ENCODE data around the gene CACNA2D1. TPM values are rescaled to one million over a fixed set of nuclear protein-coding genes. Genes with fewer than 3 reads are reported as not detected.

The CACNA2D1 gene
- total RNA-seq, 3 donors from 2014 or later (not counting 1 experiment from before 2014, with no cell fraction given), result not detected

GRCh38 chr7:82053453-82054032 lies 390.0 kb downstream of the CACNA2D1 start:
- Mint-ChIP-seq H3K4me1 (no peaks in the 10 kb centered on the region), H3K36me3 (no peaks in the 10 kb centered on the region), H3K9me3 (peaks cover 0 to 2% of the 10 kb centered on the region in 2 donors), H3K27me3 (ENCODE audit: low read depth in 2 of 2) (no peaks in the 10 kb centered on the region), H3K4me3 (no peak overlapping the region), H3K27ac (no peak overlapping the region)
- H3K36me3 ChIP-seq (ENCODE audit: control insufficient read depth, insufficient read depth, low read length), result no peaks in the 10 kb centered on the region
- no peak overlapping the region for H3K27ac ChIP-seq (ENCODE audit: low read length)
- no peak for ATAC-seq
- 95% methylated on average over 2 of the region's 3 CpGs for WGBS (ENCODE audit: insufficient coverage)
- no peaks in the 10 kb centered on the region for H3K9me3 ChIP-seq (ENCODE audit: control insufficient read depth, insufficient read depth, low read length)
- H3K4me1 ChIP-seq (ENCODE audit: control insufficient read depth, insufficient read depth, low read length), result no peaks in the 10 kb centered on the region
- no peak overlapping the region for H3K4me3 ChIP-seq (ENCODE audit: low read length)
- intact Hi-C loops (cut with micrococcal nuclease), result no loop called here
- DNase-seq, result no peak
- no peak for TF ChIP-seq CTCF (IDR thresholded peaks at IDR 0.05)
- no peaks in the 10 kb centered on the region for H3K27me3 ChIP-seq (ENCODE audit: control insufficient read depth, insufficient read depth, low read length)

GRCh38 chr7:82051601-82052000 lies 392.0 kb downstream of the CACNA2D1 start:
- Mint-ChIP-seq H3K4me1 (no peaks in the 10 kb centered on the region), H3K36me3 (no peaks in the 10 kb centered on the region), H3K27ac (no peak overlapping the region), H3K4me3 (no peak overlapping the region), H3K9me3 (peaks cover 2% of the 10 kb centered on the region in 2 donors), H3K27me3 (ENCODE audit: low read depth in 2 of 2) (no peaks in the 10 kb centered on the region)
- DNase-seq (no peak), ATAC-seq (no peak)
- Histone ChIP-seq H3K9me3 (ENCODE audit: control insufficient read depth, insufficient read depth, low read length) (no peaks in the 10 kb centered on the region), H3K4me1 (ENCODE audit: control insufficient read depth, insufficient read depth, low read length) (no peaks in the 10 kb centered on the region), H3K36me3 (ENCODE audit: control insufficient read depth, insufficient read depth, low read length) (no peaks in the 10 kb centered on the region), H3K27me3 (ENCODE audit: control insufficient read depth, insufficient read depth, low read length) (no peaks in the 10 kb centered on the region), H3K4me3 (ENCODE audit: low read length) (no peak overlapping the region), H3K27ac (ENCODE audit: low read length) (no peak overlapping the region)
- 93% methylated on average over 1 of the region's 2 CpGs for WGBS (ENCODE audit: insufficient coverage)
- TF ChIP-seq CTCF (IDR thresholded peaks at IDR 0.05), result no peak
- intact Hi-C loops (cut with micrococcal nuclease), result no loop called here

- Histone ChIP-seq H3K9me3 (ENCODE audit: control insufficient read depth, insufficient read depth, low read length) (no peaks in the 10 kb centered on the region), H3K27me3 (ENCODE audit: control insufficient read depth, insufficient read depth, low read length) (no peaks in the 10 kb centered on the region), H3K4me3 (ENCODE audit: low read length) (no peak overlapping the region), H3K4me1 (ENCODE audit: control insufficient read depth, insufficient read depth, low read length) (no peaks in the 10 kb centered on the region), H3K27ac (ENCODE audit: low read length) (no peak overlapping the region), H3K36me3 (ENCODE audit: control insufficient read depth, insufficient read depth, low read length) (no peaks in the 10 kb centered on the region)
- ATAC-seq (no peak), DNase-seq (no peak)
- peaks cover 0 to 2% of the 10 kb centered on the region in 2 donors for H3K9me3 Mint-ChIP-seq
- no peaks in the 10 kb centered on the region for H3K36me3 Mint-ChIP-seq
- H3K27me3 Mint-ChIP-seq (ENCODE audit: low read depth in 2 of 2), result no peaks in the 10 kb centered on the region
- H3K4me3 Mint-ChIP-seq, result no peak overlapping the region
- WGBS (ENCODE audit: insufficient coverage), result 97% methylated on average over 3 of the region's 4 CpGs
- H3K4me1 Mint-ChIP-seq, result no peaks in the 10 kb centered on the region
- TF ChIP-seq CTCF (IDR thresholded peaks at IDR 0.05), result no peak
- intact Hi-C loops (cut with micrococcal nuclease), result no loop called here
- H3K27ac Mint-ChIP-seq, result no peak overlapping the region
Measured at GRCh38 chr7:82050792-82051191, 392.8 kb downstream of the CACNA2D1 start.
